ENCODE data around the gene IQCE.

- TF ChIP-seq CTCF (conservative IDR thresholded peaks at IDR 0.05 in 1 of 2, IDR thresholded peaks at IDR 0.05 in 1 of 2; ENCODE audit: low read depth in 1 of 2, low read length in 2 of 2) = no peak
- no peak for TF ChIP-seq EZH2 (IDR thresholded peaks at IDR 0.05; ENCODE audit: low read length, missing control alignments)
Observed at GRCh38 chr7:2553108-2553507, 5.7 kb upstream of the IQCE start.
